ENCODE data around the gene IL12RB2. TPM values are rescaled to one million over a fixed set of nuclear protein-coding genes. Genes with fewer than 3 reads are reported as not detected.
A peak's percentile ranks its signal among the peaks of the same experiment; 100 is the strongest.

The IL12RB2 gene
- total and polyA plus RNA-seq, 2 experiments from 2014 or later = 0.79 to 1.7 TPM

DNA sequence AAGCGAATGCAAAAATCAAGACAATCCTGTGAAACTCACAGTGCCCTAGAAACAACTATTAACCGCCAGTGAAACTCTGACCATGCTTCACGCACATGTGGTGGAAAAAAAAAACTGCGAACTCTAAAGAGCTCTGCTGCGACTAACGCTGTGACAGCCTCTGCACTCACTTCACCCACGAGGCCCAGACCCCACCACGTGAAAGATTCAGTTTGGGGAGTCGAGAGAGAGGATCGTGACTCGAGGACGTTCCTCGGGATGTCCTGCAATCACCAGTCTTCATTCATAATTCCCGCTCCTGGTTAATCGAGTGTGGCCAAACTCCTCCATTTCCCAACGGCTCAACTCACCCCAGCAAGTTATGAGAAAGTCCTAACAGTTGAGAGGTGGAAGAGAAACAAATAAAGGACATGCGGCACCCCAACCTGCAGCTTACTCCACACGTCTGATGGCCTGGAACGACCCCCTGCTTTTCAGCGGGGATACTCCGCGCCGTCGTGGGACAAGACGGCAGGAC is 121.4 kb downstream of the IL12RB2 start:
- H3K27ac ChIP-seq (ENCODE audit: low read depth) = no peak overlapping the region
- no peaks in the 10 kb centered on the region for H3K27me3 ChIP-seq (ENCODE audit: insufficient read depth)
- peak overlapping the region; percentile 87 for H3K4me3 Mint-ChIP-seq
- DNase-seq (ENCODE audit: low spot score) (peak; percentile 40), ATAC-seq (no peak)
- H3K9me3 Mint-ChIP-seq = no peaks in the 10 kb centered on the region; the same call in 2 of the 3 replicates
- no peaks in the 10 kb centered on the region for H3F3A ChIP-seq (replicated peaks; ENCODE audit: low read depth)
- peaks cover 60% of the 10 kb centered on the region for H3K36me3 Mint-ChIP-seq (ENCODE audit: low read depth)
- H3K27ac Mint-ChIP-seq = peak overlapping the region; percentile 98
- TF ChIP-seq EZH2 (IDR thresholded peaks at IDR 0.05; ENCODE audit: low read depth, unreplicated experiment) (no peak), ZNF462 (CRISPR knock-in tag; IDR thresholded peaks at IDR 0.05) (no peak), ZNF331 (CRISPR knock-in tag; IDR thresholded peaks at IDR 0.05; ENCODE audit: low read depth) (no peak), STAT1 (IDR thresholded peaks at IDR 0.05; ENCODE audit: unreplicated experiment) (no peak), JUNB (IDR thresholded peaks at IDR 0.05; ENCODE audit: unreplicated experiment) (no peak), EZH2phosphoT487 (IDR thresholded peaks at IDR 0.05; ENCODE audit: unreplicated experiment) (no peak), POLR2AphosphoS5 (IDR thresholded peaks at IDR 0.05; ENCODE audit: low read depth) (no peak), CREB1 (CRISPR knock-in tag; IDR thresholded peaks at IDR 0.05; ENCODE audit: low read depth) (no peak), ZNF114 (CRISPR knock-in tag; IDR thresholded peaks at IDR 0.05) (no peak), CTCF (conservative IDR thresholded peaks at IDR 0.05; ENCODE audit: low read depth in 2 of 2) (no peak), NANOG (IDR thresholded peaks at IDR 0.05; ENCODE audit: borderline replicate concordance) (no peak)
- TF ChIP-seq, protein P1, sequence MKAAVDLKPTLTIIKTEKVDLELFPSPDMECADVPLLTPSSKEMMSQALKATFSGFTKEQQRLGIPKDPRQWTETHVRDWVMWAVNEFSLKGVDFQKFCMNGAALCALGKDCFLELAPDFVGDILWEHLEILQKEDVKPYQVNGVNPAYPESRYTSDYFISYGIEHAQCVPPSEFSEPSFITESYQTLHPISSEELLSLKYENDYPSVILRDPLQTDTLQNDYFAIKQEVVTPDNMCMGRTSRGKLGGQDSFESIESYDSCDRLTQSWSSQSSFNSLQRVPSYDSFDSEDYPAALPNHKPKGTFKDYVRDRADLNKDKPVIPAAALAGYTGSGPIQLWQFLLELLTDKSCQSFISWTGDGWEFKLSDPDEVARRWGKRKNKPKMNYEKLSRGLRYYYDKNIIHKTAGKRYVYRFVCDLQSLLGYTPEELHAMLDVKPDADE (IDR thresholded peaks at IDR 0.05) = no peak
- TF ChIP-seq, protein P2, sequence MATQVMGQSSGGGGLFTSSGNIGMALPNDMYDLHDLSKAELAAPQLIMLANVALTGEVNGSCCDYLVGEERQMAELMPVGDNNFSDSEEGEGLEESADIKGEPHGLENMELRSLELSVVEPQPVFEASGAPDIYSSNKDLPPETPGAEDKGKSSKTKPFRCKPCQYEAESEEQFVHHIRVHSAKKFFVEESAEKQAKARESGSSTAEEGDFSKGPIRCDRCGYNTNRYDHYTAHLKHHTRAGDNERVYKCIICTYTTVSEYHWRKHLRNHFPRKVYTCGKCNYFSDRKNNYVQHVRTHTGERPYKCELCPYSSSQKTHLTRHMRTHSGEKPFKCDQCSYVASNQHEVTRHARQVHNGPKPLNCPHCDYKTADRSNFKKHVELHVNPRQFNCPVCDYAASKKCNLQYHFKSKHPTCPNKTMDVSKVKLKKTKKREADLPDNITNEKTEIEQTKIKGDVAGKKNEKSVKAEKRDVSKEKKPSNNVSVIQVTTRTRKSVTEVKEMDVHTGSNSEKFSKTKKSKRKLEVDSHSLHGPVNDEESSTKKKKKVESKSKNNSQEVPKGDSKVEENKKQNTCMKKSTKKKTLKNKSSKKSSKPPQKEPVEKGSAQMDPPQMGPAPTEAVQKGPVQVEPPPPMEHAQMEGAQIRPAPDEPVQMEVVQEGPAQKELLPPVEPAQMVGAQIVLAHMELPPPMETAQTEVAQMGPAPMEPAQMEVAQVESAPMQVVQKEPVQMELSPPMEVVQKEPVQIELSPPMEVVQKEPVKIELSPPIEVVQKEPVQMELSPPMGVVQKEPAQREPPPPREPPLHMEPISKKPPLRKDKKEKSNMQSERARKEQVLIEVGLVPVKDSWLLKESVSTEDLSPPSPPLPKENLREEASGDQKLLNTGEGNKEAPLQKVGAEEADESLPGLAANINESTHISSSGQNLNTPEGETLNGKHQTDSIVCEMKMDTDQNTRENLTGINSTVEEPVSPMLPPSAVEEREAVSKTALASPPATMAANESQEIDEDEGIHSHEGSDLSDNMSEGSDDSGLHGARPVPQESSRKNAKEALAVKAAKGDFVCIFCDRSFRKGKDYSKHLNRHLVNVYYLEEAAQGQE (IDR thresholded peaks at IDR 0.05; ENCODE audit: unreplicated experiment) = no peak
- no peaks in the 10 kb centered on the region for H3K9me2 ChIP-seq (ENCODE audit: insufficient read depth)
- H3K27me3 Mint-ChIP-seq (ENCODE audit: insufficient read depth, low read depth, poor library complexity) = peaks cover 28% of the 10 kb centered on the region
- peaks cover 61% of the 10 kb centered on the region for H3K79me2 ChIP-seq (replicated peaks; ENCODE audit: insufficient read depth)
- H3K4me2 ChIP-seq = peak overlapping the region; percentile 89
- H3K4me1 Mint-ChIP-seq = peaks cover 41% of the 10 kb centered on the region
- peaks cover 27% of the 10 kb centered on the region for H3K4me1 ChIP-seq (ENCODE audit: insufficient read depth)
- peak overlapping the region; percentile 66 for H3K4me3 ChIP-seq
- H3K36me3 ChIP-seq (ENCODE audit: insufficient read depth) = peaks cover 26% of the 10 kb centered on the region
- H2AFZ ChIP-seq = no peak overlapping the region
- peaks cover 53% of the 10 kb centered on the region for H4K20me1 ChIP-seq (replicated peaks; ENCODE audit: insufficient read depth)
